GM12878 (cell line): ENCODE measurements around the gene PRKN. TPM values are rescaled to one million over a fixed set of nuclear protein-coding genes. Genes with fewer than 3 reads are reported as not detected.

Experiments
- ESRRA ChIP-seq: IDR thresholded peaks from 2 replicates; pipeline ENCODE4 v1.6.1; 2012; ENCODE audit warnings: mild to moderate bottlenecking, low read length, improper control_type of control experiment
- ETV6 ChIP-seq, 2 experiments: fragments of 450-650 bp in 1 of 2; IDR thresholded peaks in 1 of 2; conservative IDR thresholded peaks in 1 of 2; 2 replicates each; pipeline ENCODE4 v1.6.1; 2014; ENCODE audit warnings: antibody characterized with exemption in 1 of 2, borderline replicate concordance in 1 of 2, low read depth in 1 of 2, mild to moderate bottlenecking in 1 of 2, moderate library complexity in 1 of 2
- HCFC1 ChIP-seq: fragments of 150-350 bp; IDR thresholded peaks from 2 replicates; pipeline ENCODE4 v1.6.1; 2014; ENCODE audit warnings: low read length
- JUND ChIP-seq: IDR thresholded peaks from 2 replicates; pipeline ENCODE4 v1.6.1; 2012; ENCODE audit warnings: low read depth, mild to moderate bottlenecking, low read length, improper control_type of control experiment, moderate library complexity
- LARP7 ChIP-seq: fragments of 450-650 bp; IDR thresholded peaks from 2 replicates; pipeline ENCODE4 v1.6.1; 2017; ENCODE audit warnings: mild to moderate bottlenecking
- MLLT1 ChIP-seq: fragments of 450-650 bp; IDR thresholded peaks from 2 replicates; pipeline ENCODE4 v1.6.1; 2016; ENCODE audit warnings: mild to moderate bottlenecking
- NR2C2 ChIP-seq: IDR thresholded peaks from 2 replicates; pipeline ENCODE4 v1.6.1; 2011; ENCODE audit warnings: borderline replicate concordance, low read depth; ENCODE audit not compliant: control insufficient read depth, insufficient read length
- POU2F2 ChIP-seq: IDR thresholded peaks from 3 replicates; pipeline ENCODE4 v1.6.1; 2011; ENCODE audit warnings: low read depth, mild to moderate bottlenecking, low read length, borderline replicate concordance
- RUNX3 ChIP-seq: IDR thresholded peaks from 2 replicates; pipeline ENCODE4 v1.6.1; 2012; ENCODE audit warnings: low read length, inconsistent platforms
- SPI1 ChIP-seq: IDR thresholded peaks from 2 replicates; pipeline ENCODE4 v1.6.1; 2011; ENCODE audit warnings: low read depth, mild to moderate bottlenecking, low read length, moderate library complexity, borderline replicate concordance; ENCODE audit not compliant: insufficient read depth
- STAT3 ChIP-seq: IDR thresholded peaks from 2 replicates; pipeline ENCODE4 v1.6.1; 2011; ENCODE audit warnings: low read depth, low read length, improper control_type of control experiment
- SUPT20H ChIP-seq: IDR thresholded peaks from 2 replicates; pipeline ENCODE4 v1.6.1; 2011; ENCODE audit warnings: low read depth, mild to moderate bottlenecking, low read length, moderate library complexity, borderline replicate concordance; ENCODE audit not compliant: control insufficient read depth
- USF1 ChIP-seq: IDR thresholded peaks from 2 replicates; pipeline ENCODE4 v1.6.1; 2011; ENCODE audit warnings: borderline replicate concordance, low read depth, mild to moderate bottlenecking, moderate library complexity, mixed read lengths, low read length; ENCODE audit not compliant: insufficient read depth; ENCODE audit errors: extremely low read length
- polyA plus RNA-seq, 11 experiments: library from polyadenylated mRNA; depleted of rRNA in 4 of 11; unstranded in 6 of 11; stranded (reverse) in 5 of 11; fragments of >200 nt; fragmentation: Nextera tagmentation in 4 of 11; fragmentation: Illumina TruSeq in 1 of 11; extraction: Ambion mirVana in 4 of 11; extraction: Trizol in 1 of 11; gene quantifications; 1 replicate in 1 of 11; 2 replicates in 10 of 11; pipeline versions ENCODE4 v1.2.1 to v1.2.3, GENCODE V29; 2011 to 2016; ENCODE audit warnings: inconsistent platforms in 2 of 11, missing spikeins in 2 of 11, low read depth in 1 of 11
- total RNA-seq, 4 experiments: library from RNA; depleted of rRNA in 3 of 4; stranded (reverse); fragments of >200 nt in 3 of 4; fragmentation: Illumina TruSeq in 1 of 4; extraction: Trizol in 1 of 4; gene quantifications; 2 replicates each; pipeline versions ENCODE4 v1.2.1 to v1.2.3, GENCODE V29; 2013 to 2021

The PRKN gene
- total and polyA plus RNA-seq, 10 of the 15 experiments (the other 5 are each of a cell fraction or from before 2014, with no cell fraction given) = 0.06 to 0.09 TPM; not detected in 8

DNA sequence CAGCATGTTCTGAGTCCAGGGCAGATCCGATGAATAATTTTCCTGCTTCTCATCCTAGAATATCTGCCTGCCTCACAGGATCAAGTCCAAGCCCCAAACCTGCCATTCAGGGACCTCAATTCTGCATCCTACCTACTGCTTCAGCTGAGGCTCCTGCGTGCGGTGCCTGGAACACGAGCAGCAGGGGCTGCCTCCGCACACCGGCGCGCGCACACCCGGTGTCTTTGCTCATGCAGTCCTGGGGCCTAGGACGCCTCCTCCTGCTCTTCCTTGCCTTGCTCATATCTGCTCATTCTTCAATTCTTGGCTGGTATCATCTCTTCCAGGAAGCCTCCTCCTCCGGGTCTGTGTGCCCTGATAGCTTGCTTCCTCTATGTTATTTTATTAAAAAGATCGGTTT, 1372.6 kb downstream of the PRKN start (continued):
- TF ChIP-seq LARP7 (no peak), RUNX3 (no peak), USF1 (no peak), HCFC1 (no peak), JUND (no peak), ESRRA (no peak), MLLT1 (no peak), SPI1 (no peak), NR2C2 (no peak), STAT3 (no peak), SUPT20H (no peak), ETV6 (conservative IDR thresholded peaks at IDR 0.05 in 1 of 2, IDR thresholded peaks at IDR 0.05 in 1 of 2; ENCODE audit: borderline replicate concordance in 1 of 2, low read depth in 1 of 2) (no peak), POU2F2 (no peak)
